ENCODE data around the gene PLSCR5.

- TF ChIP-seq CTCF (IDR thresholded peaks at IDR 0.05; ENCODE audit: low read depth, low read length) (no peak), POLR2A (IDR thresholded peaks at IDR 0.05; ENCODE audit: extremely low read depth, insufficient read length) (no peak), MYC (IDR thresholded peaks at IDR 0.05; ENCODE audit: low read depth, low read length) (no peak)
These were observed 21.4 kb upstream of the PLSCR5 start for GRCh38 chr3:146626403-146627122.

Measured in NB4 (cell line).